NCI-H146 treated with DMSO at 0.1 percent for 48 hours (cell line): ENCODE measurements around the gene COLEC12.

Experiments used
- DNase-seq: peaks from one replicate; lab custom pipeline; 2025; ENCODE audit not compliant: unreplicated experiment; lab: John Stamatoyannopoulos, UW

The COLEC12 gene

DNA sequence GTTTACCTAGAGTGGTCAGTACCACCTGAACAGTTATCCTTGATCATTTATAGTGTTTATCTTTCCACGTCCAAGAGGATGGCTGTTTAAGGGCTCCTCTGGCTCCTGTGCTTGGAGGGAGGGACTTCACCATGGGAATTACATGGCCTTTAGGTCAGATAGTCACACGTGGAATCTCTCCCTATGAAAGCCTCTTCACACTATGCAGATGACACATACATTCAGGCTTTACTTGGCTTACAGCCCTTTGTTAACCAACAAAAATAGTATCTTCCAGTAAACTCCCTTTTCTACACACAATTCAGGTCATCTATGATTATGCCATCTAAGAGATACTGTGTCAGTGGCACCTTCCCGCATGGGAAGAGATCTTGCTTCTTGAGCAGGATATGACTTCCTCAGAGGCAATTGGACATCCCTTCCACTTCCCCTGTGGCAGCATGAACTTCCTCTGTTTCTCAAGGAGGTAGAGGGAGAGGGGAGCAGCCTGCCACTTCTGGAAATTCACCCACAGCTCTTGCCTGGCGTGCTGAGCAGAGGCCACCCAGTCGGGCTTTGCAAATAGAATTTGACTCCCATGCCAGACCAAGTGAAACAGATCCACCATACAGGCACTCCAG, 53.5 kb downstream of the COLEC12 start:
- DNase-seq: no peak

DNA sequence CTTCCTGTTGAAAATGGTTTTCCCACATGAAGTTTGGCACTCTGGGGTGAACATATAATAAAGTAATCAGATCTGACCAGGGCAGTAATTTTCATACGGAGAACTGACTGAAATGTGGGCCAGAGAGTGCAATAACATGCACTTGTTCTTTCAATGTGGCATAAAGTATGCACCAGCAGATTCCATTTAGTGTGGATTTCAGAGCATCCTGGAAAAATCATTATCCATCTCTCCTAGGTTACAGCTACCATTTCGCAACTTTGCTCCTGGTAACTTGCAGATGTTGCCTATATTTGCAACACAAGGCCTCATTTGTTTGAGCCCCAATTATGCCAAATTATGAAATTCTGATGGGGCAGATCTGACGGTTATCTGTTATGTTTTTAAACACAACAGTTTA, 55.4 kb downstream of the COLEC12 start:
- DNase-seq: no peak

DNA sequence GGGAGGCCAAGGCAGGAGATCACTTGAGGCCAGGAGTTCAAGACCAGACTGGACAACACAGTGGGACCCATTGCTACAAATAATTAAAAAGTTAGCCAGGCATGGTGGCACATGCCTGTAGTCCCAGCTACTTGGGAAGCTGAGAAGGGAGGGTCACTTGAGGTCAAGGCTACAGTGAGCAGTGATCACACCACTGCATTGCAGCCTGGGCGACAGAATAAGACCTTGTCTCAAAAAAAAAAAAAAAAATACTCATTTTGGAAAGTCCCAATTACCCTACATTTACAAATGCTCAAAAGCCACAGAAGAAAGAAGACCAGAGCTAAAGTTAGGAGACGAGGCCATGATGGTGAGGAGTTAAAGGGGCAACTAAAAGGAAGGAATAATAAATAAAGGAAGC, 61.9 kb downstream of the COLEC12 start:
- no peak for DNase-seq

DNA sequence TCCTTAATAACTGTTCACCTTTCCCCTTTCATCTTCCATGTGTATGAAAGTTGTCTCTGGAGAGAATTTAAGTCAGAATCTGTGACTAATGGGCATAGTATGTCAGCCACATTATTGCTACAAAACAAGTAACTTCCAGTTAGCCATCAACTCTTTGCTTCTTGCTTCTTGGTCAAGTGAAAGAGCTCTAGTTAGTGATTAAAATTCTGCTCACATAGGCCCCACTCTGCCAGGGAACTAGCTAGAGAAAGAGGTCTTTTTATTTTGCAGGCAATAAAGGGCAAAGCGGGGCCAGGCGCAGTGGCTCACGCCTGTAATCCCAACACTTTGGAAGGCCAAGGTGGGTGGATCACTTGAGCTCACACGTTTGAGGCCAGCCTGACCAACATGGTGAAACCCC, 64.6 kb downstream of the COLEC12 start:
- DNase-seq: no peak

DNA sequence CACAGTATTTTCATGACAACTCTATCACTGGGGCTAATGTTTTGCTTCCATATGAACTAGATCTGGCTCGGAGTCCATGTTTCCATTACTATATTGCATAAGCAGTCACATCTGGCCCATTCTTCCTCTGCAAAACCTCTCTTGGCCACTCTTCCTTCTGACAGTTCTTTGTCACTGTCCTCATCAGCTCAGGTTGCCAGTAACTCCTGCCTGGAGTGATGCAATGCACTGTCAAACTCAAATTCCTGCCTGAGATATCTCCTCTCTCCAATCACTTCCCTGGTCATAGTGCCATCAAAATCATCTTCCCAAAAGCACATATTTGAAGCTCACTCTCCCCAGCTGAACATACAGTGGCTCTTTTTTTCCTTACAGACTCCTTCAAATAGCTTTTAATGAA, 66.1 kb downstream of the COLEC12 start:
- DNase-seq: no peak

DNA sequence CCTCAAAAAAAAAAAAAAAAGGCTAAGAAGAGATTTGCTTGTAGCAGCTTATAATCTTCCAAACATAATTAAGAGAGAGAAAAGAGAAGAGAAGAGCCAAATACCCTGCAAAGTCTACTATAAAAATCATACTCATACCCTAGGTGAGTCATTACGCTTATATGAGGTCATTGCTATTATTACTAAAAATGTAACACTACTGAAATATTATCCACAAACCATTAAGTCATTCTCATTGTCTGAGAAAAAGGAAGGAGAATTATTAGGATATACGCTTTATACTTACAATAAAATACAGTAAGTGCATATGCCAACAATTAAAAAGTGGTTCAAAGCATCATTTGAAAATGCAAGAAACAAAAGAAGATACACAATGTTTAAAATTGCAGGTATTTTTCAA, 66.5 kb downstream of the COLEC12 start:
- no peak for DNase-seq

DNA sequence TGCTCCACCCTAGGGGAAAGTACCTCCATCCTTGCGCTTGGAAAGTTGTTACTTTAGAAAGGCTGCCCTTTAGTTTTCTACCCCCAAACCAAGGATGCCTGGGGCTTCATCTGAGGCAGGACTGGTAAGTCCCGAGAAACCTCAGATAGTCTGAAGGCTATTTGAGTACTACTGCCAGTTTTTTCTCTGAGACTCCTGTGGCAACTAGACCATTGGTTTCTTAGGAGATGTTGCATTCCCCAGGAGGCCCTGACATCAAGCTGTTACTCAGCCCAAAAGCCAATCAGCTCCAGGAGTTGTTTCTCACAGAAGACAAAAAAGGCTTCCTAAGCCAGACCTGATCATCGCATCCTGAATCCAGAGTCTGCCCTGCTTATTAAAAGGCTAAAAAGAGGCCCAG, 67.2 kb downstream of the COLEC12 start:
- no peak for DNase-seq

DNA sequence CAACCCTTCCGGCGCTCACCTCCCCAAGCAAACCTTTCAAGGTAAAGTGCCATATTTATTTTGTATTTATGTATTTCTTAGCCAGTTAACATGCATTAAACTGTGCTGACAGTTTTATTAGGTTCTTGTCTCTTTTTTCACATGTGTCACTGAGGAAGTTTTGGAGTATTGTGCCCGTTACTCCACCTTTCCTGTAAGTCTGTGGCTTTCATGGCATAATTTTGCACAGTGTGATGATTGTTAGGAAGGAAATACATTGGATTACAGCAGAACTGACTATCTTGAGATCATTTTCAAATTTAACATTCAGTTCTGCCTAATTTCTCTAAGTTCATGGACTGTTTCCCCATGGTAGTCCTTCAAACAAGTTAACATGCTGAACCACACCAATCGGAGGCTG, 67.7 kb downstream of the COLEC12 start:
- no peak for DNase-seq

DNA sequence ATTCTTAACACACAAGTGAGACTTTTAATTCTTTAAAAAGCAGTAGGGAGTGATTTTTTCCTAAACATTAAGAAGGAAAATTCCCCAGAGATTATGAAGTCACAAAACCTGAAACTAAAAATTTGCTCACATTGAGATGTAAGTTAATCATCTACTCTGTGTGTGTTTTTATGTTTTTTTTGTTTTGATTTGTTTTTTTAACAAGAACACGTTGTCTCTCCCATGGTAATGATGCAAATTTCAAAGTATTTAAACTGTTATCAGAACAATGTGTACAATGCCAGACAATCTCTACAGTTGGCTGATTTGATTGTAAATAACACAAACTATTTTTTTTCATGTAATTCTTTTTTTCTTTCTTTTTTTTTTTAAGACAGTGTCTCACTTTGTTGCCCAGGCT, 71.5 kb downstream of the COLEC12 start:
- no peak for DNase-seq

DNA sequence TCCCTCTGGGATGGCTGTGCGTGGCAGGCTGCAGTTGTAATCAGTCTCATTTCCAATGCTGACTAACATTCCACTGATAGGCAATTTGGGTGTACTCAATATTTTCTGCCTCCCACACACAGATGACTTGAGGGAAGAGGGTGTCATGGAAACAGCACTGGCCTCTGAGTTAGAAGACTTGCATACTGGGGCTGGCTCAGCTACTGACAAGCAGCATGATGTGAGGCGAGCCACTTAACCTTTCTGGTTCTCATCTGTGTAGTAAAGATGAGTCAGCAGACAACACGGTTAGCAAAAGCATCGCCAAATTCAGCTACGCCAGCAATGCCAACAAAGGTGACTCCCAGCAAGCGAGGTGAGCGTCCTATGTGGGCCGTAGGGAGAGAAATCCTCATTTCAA, 73.5 kb downstream of the COLEC12 start:
- no peak for DNase-seq

DNA sequence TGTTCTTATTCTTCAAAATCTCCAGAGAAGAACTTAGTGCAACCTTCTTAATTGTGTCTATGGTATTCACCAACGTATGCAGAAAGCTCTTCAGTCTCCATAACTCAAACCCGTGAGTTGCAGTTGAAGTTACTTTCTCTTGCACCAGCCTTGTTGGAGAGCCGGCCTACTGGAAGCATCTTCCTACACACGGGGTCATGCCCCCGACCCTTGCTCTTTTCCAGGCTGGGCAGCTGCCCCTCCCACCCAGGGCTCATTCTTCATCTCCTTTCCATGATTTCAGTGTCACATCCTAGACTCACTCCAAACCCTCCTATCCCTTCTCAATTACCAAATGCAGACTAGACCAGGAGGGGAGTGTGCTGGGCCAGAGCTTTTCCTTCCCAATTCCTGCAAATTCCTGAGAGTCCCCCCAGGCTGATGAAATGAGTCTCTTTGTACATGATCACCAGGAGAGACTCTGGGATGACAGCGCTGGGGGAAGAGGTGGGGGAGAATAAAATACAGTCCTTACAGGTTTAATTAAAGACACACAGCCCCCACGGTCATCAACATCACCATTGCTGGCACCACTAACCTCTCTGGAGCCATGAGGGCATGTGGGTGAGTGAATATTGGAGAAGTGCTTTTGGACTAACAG, 75.3 kb downstream of the COLEC12 start:
- no peak for DNase-seq

DNA sequence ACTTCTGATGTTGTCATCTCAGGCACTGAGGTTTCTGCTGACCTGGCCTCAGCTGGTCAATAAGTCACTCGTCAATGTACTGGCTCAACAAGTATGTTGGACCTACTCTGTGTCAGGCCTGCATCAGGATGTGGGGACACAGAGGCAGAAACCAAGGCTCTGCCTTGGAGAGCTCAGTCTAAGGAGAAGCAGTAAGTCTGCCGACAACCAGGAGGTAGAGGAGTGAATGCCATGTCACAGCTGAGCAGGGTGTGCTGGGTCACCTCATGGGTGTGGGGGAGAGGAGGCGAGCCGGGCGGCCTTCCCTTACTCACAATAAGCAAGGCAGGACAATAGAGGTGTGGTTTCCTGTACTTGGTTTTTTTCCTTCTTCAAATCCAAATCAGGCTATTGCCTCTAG, 75.8 kb downstream of the COLEC12 start:
- no peak for DNase-seq

DNA sequence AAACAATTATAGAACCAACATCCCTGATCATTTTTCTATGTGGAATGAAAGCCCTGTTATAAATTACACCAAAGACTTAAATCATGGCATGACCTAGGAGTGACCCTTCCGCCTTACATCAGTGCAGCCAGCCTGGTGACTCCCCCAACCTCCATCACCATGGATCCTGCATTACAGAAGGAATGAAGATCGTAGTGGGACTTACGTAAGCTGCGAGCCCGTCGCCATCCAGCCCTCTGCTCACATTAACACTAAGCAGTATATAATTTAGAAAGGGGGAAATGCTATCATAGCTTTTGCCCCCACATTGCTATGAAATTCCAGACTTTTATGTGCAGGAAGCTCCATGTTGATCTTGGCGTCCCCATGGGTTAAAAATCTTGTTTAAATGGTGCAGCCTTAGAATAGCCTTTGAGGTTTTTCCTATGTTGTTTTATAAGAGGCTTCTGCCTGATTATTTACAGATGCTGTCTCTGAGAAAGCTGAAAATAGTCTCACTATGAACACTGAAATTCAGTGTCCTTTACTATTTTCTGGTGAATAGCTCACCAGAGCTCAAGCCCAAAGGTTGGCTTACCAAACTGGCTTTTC, 76.3 kb downstream of the COLEC12 start:
- no peak for DNase-seq

DNA sequence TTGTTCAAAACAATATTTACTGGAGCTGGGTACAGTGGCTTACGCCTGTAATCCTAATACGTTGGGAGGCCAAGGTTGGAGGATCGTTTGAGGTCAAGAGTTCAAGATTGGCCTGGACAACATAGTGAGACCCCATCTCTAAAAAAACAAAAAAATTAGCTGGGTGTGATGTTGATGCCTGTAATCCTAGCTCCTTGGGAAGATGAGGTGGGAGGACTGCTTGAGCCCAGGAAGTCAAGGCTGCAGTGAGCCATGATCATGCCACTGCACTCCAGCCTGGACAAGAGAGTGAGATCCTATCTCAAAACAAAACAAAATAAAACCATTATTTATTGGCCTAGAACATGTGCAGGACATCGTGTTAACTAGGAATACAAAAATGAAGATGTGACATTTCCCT, 77.5 kb downstream of the COLEC12 start:
- no peak for DNase-seq

DNA sequence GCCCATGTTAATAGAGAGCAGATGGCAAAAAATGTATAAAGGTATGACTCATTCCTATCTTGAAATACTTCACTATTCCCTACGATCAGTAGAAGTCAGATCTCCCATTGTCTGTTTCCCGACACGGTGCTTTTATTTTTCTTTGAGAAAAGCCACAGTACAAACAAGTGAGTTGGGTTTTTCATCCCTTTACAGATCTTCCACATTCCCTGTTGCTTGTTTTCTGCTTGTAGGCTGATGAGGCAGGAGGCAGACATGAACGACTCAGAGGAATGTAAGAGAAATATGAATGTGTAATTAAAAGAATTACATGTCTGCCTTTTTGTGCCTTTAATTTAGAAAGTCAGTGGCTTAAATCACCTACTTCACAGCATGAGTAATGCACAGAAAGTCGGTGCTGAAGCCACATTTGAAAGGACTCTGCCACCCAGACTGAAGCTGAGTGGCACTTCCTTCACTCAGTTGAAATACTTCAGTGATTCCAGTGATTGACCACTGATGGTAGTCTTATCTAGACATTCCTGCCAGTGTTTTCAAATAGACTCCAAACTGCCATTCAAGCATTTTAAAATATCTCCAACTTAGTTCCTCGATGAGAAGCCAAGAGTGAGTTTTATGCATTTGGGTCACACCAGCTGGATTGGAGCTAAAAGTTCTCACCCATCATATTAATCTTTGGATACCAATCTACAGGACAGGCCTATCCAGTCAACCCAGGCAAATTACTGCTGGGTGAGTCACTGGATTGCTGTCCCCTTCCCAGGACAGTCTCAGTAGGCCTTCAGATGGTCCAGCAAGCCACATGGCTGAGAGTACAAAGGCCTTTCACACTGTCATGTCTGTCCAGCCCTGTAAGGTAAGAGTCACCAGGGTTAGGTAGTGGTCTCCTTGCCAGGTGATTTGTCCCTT, 79.0 kb downstream of the COLEC12 start:
- no peak for DNase-seq

DNA sequence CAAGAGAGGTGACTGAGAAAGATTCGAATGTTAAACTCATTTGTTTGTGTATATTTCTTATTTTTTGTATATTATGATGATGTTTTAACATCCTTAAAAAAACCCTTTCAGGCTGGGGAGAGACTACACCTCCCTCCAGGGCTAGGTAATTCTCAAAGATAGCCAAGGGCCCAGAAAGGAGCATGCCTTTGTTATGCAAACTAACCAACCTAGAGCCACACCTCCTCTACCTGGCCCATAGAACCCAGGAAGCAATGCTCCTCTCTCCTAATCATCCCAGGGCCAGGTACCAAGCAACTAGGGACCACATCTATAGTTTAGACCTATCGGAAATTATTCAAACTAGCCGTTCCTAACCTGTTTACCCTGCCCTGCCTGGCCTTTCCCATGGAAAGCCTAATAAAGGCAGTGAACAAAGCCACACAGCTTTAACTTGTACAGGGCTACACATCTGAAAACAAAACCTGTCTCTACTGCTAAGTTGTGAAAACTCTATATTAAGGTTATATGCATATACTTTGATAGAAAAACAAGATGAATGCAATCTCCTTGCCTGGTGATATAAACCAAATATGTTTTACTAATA, 79.7 kb downstream of the COLEC12 start:
- no peak for DNase-seq

DNA sequence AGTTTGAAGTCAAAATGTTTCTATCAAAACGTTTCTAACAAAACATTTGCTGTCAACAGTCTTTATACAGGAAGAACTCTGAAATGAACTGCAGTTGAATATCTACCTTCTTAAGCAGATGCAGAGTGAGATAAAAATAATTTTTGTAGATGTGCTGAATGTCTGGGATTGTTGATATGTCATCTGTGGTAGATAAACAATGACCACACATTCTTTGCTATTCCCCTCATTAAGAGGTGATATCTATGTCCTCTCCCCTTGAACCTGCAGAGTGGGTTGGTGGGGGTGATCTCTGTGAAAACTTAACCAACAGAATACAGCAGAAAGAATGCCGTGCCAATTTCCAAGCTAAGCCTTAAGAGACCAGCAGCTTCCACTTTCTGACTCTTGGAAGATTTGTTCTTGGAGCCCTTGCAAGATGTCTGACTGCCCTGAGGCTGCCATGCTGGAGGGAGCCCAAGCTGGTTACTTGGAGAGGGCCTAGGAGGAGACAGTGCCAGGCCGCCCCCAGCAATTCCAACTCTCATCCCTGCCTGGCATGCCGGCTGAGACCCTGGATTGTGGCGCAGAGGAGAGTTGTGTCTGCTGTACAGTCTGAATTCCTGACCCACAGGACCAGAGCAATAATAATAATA, 80.8 kb downstream of the COLEC12 start:
- no peak for DNase-seq

DNA sequence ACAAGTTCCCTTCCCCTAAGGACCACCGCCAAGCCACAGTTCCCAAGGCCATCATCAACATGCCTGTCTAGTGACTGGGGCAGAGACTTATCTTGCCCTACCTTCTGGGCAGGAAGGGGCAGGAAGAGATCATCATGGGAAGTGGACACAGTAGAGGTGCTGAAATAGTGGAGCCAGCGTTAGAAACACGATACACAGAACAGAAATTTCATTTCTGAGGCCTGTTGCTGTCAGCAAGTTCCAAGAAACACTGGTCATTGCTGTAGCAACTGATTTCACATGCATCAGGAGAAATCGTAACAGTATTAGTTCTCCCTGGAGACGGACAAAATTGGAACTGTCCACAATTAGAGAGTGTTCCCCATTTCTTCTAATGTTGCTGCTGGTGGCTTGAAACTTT, 83.0 kb downstream of the COLEC12 start:
- DNase-seq: no peak

DNA sequence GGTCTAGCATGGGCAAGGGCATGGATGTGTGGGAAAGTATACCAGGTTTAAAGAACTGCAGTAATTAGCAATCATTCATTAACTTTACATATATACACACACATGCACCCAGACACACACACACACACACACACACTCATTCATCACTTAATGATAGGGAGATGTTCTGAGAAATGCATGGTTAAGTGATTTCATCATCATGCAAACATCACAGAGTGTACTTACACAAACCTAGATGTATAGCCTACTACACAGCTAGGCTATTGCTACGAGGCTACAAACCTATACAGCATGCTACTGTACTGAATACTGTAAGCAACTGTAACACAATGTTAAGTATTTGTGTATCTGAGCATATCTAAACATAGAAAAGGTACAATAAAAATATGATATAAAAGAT, 83.6 kb downstream of the COLEC12 start:
- DNase-seq: no peak

DNA sequence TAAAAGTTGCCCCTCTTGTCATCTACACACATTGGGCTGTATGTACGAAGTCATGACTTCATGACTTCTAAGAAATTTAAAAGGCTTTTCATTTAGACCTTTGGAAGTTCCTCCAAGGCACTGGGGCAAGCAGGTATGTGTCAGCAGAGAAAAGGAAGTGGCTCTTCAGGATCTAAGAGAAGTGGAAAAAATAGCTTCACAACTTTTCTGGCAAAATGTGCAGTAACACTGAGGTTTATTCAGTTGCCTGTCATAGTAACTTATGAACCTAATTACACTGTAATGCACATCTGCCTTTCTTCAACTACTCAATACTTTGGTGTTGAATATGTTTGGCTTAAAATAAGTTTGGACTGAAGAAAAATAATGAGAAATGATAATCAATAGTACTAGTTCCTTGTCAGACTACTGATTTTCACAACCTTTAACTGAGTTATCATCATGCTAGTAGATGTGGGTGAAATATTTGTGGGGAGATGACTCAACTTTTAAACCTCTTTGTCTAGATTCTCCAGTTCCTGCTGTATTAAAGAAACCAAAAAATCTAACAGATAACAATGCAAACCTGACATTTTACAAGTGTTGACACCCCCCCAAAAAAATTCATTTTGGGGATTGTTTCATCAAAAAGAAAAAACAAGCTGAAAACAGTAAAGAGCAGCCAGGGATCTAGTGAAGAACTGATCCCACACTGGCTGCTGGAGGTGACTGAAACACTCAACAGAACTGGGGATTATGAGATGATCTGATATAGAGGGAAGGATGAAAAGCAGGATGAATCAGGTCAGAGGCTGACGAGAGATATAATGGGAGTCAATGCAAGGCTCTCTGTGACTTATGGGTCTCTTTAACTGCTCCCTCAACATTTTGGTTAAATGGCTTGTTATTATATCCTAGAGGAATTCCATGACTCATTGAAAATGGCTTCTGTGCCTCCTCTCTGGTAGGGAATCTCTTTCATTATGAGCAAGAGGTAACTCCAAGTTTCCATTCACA, 84.6 kb downstream of the COLEC12 start:
- DNase-seq: no peak
